HG03196 (cell line): Measurements from ENCODE around the gene ITPRIPL2.

Experiments used
- ATAC-seq: cut with Tn5 transposase; IDR thresholded peaks from one replicate; pipeline ENCODE4 v1.9.1; 2021; ENCODE audit not compliant: unreplicated experiment

Gene ITPRIPL2

DNA sequence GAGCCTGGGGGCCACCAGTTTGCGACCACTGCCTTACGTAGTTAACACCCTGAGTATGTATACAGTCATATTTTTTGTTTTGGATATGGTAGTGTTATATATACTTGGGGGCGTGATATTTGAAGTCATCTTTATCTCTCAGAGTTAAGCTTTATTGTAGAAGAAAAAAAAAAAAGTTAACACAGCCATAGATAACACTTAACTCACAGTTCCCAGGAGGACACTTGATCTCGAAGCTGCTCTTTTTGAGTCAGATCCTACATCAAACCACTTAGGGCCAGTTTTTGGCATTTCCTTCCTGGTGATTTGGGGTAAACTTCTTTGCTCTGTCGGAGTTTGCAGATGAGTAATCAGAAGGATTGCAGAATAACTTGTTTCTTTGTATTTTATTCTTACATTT is 5.8 kb downstream of the ITPRIPL2 start:
- ATAC-seq = no peak

DNA sequence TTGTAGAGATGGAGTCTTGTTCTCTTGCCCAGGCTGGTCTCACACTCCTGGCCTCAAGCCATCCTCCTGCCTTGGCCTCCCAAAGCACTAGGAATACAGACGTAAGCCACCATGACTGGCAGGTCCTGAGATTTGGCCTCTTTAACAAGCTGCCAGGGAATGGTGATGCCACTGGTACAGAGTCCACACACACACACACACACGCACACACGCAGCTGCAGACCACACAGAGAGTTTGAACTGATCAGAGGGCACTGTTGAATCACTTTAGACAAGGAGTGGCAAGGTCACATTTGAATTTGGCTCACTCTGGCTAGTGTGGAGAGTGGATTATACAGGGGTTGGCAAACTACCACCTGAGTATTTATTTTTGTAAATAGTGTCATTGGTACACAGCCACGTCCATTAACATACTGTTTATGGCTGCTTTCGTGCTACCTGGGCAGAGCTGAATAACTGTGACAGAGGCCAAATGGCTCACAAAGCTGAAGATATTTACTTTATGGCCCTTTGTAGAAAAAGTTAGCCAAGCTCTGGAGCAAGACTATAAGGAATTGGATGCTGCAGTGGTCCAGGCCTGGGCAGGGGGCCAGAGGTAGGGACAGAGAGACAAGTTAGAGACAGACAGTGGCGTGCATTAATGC is 9.9 kb downstream of the ITPRIPL2 start:
- no peak for ATAC-seq

DNA sequence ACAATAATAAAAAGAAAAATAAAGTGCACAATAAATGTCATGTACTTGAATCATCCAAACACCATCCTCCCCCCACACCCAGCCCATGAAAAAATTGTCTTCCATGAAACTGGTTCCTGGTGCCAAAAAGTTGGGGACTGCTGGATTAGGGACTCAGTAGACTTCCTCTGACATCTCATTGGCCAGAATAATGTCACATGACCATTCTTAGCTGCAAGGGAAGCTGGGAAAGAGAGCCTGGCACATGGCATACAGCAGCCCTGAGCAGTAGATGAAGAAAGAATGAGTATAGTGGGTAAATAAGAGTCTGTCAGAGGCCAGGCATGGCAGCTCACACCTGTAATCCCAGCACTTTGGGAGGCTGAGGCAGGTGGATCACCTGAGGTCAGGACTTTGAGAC is 12.5 kb downstream of the ITPRIPL2 start:
- no peak for ATAC-seq

DNA sequence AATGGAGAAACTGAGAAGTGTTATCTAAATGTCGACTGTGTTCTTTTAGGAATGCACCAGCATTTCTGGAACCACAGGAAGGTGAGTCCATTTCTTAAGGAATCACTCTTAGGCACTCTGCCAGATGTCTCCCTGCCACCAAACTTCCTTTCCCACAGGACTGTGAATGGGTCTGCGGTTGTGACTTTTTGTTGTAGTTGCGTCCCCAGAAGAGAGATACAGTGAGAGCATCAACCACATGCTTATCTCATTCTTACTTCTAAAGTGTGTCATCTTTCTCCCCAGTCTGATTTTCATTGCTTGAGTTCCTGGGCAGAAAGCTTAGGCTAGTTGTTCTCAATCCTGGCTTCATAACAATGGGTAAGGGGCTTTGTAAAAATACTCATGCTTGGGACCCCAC is 13.4 kb downstream of the ITPRIPL2 start:
- ATAC-seq = no peak

DNA sequence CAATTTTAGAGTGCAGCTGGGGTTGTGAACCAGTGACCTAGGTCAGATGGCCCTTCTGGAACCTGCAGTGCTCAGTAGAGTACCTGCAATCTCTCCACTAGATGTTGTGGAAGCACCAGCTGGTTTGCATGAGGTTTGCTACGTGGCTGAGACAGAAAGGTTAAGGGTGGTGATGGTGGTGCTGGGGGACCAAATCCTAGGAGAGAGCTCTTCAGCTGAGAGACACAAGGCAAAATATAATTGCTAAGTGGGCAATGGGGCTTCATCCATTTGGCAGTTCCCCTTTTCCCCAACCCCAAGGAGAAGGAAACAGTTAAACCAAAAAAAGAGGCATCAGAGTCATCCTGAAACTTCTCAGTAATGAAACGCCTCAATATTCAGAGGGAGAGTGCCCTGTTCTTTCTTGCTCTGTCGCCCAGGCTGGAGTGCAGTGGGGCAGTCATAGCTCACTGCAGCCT is 13.9 kb downstream of the ITPRIPL2 start:
- no peak for ATAC-seq

DNA sequence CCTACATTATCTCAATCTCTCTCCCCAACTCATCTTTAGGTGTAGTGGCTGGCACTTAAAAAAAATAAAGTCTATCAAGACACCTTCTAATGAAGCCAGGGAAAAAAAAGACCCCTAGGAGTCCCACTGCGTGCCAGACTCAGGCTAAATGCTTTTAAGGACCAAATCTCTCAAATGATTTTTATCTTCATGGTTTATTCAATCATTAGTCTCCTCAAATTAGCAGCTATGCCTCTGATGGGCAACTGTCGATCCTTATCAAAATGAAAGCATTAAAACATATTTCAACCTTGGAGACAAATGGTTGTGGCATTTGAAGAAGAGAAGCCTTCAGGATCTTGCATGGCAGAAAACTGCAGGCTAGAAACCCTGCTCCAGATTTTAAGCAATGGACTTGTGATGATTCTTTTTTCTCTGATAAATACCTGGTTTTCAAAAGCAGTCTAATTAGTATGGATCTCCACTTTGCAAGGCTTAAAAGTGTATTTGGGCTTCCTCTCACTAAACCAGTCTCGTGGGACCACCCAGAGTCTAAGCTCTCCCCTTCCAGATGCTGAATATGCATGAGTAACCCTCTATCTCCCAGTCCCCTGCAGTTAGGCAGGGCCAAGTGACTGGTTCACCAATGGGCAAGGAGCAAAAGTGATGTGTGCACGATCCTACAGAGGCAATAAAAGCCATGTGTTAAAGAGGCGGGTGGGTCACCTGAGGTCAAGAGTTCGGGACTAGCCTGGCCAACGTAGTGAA is 14.9 kb downstream of the ITPRIPL2 start:
- no peak for ATAC-seq

DNA sequence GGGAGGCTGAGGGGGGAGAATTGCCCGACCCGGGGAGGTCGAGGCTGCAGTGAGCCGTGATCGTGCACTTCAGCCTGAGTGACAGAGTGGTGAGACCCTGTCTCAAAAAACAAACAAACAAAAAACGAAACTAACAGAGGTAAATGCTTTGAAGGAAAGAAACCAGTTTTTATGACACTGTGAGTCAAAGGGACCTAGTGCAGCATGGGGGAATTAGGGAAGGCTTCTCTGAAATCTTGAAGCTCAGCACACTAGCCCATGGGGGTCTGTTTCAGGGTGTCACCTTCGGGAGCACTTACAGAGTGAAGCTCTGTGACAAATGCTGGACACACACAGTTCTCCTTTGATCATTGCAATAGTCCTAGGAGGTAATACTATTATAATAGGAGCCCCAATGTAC is 16.6 kb downstream of the ITPRIPL2 start:
- no peak for ATAC-seq

DNA sequence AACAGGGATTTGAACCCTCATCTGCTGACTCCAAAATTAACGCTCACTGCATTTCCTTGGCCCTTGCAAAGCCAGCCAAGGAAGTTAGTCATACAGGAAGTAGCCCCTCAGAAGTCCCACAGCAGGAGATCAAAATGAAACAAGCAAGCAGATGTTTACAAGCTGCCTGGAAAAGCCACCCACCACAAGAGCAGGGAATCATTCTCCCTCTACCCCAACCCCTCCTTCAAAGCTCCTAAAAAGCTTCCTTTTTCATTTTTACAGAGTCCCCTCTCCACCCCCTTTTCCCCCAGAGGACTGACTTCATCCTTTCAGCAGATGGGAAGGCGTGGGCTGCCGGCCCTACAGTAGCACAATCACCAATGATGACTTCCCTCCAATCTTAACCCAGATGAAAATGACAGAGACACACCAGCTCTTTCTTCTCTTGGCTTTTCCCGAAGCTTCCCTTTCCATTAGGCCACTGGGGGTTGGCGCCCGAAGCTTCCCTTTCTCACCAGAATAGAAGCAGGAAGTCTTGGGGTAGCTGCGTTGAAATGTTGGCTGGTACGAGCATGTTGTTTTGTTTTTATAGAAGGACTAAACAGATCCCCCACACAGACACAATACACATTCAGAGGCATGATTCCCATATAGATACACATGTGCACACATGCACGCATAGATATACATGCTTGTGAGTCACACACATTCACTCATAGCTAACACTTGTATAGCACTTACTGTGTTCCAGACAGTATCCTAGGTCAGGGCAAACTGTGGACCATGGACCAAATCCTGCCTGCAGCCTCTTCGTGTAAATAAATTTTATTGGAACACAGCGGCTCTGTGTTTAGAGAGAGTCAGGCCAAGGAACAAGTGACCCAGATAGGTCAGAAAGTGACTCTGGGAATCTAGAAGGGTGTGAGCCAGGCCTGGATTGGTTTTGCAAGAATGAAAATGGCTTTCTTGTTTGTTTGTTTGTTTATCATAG is 17.4 kb downstream of the ITPRIPL2 start:
- no peak for ATAC-seq

DNA sequence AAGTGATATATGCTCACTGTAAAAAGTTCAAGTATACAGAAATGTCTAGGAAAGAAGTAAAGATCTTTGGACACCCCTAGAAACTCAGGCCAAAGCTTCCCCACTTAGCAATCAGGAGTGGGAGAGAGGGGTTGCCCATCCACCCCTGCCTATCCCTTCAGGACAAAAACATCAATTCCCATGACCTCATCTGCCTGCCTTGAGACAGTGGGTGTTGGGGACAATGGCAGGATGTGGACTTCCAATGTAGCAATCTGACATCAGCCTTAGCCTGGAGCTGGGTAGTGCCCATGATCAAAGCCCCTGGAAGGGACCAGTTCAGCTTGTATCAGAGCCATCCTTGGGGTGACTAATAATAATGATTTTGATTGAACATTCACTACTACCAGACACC is 18.1 kb downstream of the ITPRIPL2 start:
- no peak for ATAC-seq

DNA sequence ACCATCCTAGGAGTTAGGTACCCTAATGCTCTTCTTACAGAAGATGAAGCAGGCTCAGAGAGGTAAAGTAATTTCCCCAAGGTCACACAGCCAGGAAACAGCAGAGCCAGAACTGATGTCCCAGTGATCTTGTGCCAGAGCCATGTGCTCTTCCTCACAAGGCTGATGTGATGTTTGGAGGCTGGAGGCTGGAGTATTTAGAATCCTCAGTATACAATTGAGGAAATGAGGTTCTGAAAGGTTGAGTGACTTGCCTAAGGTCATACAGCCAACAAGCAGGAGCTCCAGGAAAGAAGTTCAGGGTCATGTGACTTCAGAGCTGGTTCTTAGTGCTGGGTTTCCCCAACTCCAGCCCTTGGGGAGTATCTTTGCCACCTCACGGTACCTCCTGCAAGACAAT is 18.5 kb downstream of the ITPRIPL2 start:
- no peak for ATAC-seq

DNA sequence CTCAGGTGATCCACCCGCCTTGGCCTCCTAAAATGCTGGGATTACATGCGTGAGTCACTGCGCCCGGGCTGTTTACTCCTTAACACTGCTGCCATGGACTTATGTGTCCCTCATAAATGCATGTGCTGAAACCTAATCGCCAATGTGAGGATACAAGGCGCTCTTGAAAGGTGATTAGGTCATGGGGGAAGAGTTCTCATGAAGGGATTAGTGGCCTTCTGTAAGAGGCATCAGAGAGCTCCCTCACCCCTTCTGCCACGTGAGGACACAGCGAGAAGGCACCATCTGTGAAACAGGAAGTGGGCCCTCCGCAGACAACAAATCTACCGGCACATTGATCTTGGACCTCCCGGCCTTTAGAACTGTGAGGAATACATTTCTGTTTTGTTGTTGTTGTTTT is 19.1 kb downstream of the ITPRIPL2 start:
- no peak for ATAC-seq

DNA sequence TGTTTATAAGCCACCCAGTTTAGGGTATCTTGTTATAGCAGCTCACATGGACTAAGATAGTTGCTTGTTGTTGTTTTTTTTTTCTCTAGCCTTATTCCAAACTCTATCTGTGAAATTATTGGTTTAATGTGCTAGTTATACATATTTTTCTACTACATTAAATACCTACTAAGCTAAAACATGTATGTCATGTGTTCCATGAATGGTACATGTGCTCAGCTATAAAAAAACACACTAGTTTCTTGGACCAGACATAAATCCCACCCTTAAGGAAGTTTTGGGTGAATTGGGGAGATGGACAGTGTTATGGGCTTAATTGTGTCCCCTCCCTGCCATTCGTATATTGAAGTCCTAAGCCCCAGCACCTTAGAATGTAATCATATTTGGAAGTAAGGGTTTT is 19.8 kb downstream of the ITPRIPL2 start:
- no peak for ATAC-seq

DNA sequence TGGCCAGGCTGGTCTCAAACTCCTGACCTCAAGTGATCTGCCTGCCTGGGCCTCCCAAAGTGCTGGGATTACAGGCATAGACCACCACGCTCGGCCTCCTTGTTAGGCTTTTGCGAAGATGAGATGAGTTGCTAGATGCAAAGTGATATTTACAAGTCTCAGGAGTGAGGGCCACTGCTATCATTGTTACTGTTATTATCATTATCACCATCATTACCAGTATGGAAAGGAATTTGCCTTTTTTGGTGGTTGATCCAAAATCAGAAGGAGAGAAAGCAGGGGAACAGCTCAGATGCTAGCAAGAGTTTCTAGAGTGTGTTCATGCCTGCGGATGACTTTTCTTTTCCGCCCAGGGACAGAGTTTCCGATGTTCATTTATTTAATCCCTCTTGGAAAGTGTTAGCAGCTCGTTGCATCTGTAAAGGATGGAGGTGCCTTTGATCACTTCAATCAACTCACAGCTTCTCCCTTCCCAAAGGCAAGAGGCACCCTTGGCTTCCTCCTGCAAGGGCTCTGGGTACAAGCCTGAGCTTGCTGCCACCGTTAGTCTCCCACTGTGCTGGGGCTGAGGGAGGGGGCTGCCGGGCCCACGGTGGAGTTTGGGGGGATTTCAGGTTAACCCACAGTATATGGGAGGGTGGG is 21.6 kb downstream of the ITPRIPL2 start:
- ATAC-seq = no peak

DNA sequence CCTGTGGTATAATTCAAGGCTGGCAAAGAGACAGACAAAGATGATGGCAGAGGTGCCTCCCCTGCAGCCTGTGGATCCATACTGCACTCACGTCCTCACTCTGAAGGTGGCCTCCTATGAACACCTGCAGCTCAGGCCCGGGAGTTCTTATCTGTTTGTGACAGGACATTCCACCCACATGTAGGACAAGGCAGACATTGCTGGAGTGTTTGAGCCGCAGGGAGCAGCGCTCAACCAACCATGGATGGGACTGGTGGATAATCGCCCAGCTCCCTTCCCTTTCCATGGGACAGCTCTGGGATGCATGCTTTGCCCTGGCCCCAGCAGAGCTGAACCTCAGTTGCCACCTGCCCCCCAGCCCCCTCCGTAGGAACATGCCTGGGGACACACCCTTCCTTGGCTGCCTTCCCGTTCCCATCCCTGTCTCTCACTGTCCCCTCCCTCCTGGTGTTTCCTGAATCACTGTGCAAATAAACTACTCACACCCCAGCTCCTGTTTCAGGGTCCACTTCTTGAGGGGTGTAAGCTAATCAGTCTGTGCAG is 22.2 kb downstream of the ITPRIPL2 start:
- no peak for ATAC-seq

DNA sequence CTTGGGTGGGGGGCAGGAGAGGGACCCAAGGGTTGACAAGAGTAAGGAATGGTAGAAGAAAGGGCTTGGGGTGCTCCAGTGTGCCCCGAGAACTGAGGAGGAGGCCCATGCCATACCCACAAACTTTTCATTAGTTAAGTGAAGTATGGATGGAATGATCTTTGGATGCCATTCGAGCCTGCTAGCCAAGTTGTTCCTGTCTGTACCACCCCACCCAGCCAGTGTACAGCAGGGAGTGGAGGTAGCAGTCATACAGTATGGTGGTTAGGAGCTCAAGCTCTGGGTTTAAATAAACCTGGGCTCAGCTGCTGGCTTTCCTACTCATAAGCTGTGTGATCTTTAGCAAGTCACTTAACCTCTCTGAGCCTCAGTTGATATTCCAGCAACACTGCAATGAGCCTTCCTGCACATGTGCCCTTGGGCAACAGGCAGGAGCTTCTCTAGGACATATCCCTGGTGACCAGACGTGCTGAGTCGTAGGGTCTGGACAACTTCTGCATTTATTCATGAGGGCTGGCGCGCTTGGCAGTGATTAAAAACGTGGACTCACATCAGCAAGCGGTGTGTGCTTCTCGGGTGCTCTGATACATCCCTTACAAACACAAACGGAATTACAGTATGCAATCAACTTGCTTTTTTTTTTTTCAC is 22.9 kb downstream of the ITPRIPL2 start:
- no peak for ATAC-seq

DNA sequence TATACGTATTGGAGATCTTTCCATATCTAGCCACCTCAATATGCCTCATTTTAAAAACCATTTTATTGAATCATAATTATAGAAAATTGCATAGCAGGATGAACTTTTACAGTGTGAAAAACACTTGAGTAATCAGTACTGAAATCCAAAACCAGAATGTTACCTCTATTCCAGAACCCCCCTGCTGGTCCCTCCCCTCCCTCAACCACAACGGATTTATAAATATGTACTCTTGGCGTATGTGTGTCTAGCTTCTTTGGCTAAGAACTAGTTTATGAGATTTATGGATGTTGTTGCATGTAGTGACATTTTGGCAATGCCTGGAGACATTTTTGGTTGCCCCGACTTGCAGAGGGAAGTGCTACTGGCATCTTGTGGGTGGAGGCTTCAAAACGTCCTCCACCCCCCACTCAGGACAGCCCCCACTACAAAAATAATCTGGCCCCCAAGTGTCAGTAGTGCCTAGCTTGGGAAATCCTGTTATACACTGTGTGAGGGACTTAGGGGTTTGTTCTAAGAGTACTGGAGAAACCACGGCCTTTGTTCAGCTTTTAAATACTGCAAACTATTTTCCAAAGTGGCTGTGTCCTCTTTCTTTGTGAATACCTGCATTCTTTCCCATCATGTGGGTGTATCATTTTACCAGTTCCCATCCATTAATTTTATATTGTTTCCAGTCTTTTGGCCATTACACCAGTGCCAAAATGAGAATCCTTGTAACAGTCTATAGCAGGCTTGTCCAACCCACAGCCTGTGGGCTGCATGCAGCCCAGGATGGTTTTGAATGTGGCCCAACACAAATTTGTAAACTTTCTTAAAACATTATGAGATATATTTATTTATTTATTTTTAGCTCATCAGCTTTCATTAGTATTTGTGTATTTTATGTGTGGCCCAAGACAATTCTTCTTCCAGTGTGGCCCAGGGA is 23.7 kb downstream of the ITPRIPL2 start:
- ATAC-seq = no peak

DNA sequence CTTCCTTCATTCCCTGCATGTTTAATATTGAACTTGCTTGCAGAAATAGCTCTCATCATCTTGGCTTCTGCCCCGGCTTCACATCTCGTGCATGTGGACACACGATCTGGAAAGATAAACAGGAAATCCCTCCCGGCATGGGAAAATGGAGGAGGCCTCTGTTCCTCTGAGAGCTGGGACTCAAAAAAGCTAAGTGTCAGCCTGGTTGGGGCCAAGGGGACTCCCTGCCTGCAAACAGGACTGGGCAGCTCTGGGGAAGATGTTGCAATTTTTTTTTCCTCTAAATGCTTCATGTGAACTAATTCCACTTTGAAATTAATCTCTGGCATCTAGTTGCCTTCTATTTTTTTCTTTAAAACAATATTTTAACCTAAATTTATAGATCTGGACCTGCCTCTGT is 24.8 kb downstream of the ITPRIPL2 start:
- no peak for ATAC-seq

DNA sequence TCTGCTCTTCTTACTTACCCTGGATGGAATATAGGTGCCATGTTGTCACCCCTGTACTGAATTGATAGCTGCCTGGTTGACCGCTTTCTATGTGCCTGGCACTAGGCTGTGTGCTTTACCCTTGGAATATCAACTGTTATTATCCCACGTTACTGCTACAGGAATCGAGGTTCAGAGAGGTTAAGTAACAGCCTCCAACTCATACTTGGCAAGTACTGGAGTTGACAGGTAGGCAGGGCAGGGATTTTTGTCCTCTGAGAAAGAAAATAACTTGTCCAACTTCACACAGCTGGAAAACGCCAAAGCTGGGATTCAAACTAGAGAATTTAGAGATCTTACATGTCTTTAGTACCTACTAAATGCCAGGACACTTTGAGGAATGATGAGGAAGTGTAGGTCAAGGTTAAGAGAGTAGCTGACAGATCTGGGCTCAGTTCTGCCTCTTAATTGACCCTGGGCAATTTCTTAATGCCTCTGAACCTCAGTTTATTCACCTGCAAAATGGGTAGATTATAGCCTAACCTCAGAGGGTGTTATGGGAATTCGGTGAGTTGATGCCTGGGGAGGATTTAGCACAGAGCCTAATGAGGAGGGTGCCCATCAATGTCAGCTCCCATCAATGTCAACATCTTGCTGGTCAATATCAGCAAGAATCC is 25.8 kb downstream of the ITPRIPL2 start:
- no peak for ATAC-seq

DNA sequence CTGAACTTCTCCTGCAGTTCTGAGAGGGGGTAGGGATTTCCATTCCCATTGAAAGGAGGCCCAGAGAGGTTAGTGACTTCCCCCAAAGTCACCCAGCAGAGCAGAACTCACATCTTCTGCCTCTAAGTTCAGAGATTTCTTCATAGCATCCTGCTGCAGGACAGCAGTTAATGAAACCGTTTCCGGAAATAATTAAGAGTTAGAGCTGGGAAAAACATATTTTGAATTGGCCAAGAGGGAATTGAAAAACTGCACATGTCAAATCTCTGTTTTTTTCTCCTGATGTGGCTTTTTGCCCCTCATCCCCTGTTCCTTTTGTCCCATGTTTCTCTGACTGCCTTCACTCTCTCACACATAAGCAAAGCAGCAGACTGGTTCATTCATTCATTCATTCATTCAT is 26.6 kb downstream of the ITPRIPL2 start:
- no peak for ATAC-seq
